AG10803 (cell line): ENCODE results near the gene A1BG.

Experiments used
- DNase-seq: peaks from one replicate; pipeline ENCODE4 v3.0.0; 2010; ENCODE audit warnings: low read depth
- H3K4me3 ChIP-seq: 2 replicates; pipeline ENCODE4 v1.5.1; 2011; ENCODE audit warnings: mild to moderate bottlenecking, low read length, control low read depth
- TF ChIP-seq, protein P1 (sequence below): conservative IDR thresholded peaks from 2 replicates; pipeline ENCODE4 v1.5.1; 2011; ENCODE audit warnings: mild to moderate bottlenecking, low read length, control low read depth, inconsistent platforms

A1BG gene

DNA sequence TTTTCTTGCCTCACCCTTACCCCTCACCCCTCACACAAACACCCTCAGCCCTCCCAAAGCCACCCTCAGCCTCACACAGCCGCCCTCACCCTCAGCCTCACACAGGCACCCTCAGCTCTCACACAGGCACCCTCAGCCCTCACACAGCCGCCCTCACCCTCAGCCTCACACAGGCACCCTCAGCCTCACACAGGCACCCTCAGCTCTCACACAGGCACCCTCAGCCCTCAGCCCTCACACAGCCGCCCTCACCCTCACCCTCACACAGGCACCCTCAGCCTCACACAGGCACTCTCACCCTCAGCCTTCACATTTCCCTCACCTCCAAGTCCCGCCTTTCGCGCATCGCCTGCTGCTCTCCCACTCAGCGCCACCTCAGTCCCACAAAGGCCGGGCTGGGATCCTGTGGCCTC, 26.8 kb downstream of the A1BG start:
- TF ChIP-seq, protein P1, sequence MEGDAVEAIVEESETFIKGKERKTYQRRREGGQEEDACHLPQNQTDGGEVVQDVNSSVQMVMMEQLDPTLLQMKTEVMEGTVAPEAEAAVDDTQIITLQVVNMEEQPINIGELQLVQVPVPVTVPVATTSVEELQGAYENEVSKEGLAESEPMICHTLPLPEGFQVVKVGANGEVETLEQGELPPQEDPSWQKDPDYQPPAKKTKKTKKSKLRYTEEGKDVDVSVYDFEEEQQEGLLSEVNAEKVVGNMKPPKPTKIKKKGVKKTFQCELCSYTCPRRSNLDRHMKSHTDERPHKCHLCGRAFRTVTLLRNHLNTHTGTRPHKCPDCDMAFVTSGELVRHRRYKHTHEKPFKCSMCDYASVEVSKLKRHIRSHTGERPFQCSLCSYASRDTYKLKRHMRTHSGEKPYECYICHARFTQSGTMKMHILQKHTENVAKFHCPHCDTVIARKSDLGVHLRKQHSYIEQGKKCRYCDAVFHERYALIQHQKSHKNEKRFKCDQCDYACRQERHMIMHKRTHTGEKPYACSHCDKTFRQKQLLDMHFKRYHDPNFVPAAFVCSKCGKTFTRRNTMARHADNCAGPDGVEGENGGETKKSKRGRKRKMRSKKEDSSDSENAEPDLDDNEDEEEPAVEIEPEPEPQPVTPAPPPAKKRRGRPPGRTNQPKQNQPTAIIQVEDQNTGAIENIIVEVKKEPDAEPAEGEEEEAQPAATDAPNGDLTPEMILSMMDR: no peak
- peak overlapping the region; percentile 96 for H3K4me3 ChIP-seq
- DNase-seq: no peak

DNA sequence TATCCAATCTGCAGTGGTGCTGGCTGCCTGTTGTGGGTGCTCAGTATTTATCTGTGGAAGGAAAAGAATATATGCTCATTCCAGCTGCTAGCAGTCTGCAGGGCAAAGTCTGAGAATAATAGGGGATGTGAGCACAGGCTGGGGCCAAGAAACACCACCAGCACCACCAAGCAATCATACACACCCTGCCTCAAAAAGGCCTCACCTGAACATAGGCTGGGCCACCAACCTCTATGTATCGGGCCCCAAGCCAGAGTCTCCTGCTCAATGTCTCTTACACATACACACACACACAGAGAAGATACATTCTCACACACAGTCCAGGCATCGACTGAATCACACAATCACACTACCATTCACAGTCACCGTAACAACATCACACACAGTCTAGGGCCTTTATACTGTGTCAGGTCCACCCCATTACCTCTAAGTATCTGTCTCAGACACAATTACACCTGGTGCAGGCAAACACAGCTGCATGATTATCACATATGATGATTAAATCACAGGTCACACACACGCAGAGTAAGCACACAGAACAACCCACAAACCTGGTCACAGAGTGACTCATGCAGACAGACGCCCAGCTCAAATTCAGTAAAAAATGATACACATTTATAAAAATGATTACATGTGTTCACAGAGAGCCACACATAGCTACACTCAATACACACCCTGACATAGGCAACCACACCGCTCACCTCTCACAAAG, 27.8 kb downstream of the A1BG start:
- DNase-seq: no peak
- TF ChIP-seq, protein P1: no peak
- H3K4me3 ChIP-seq: peak overlapping the region; percentile 96

DNA sequence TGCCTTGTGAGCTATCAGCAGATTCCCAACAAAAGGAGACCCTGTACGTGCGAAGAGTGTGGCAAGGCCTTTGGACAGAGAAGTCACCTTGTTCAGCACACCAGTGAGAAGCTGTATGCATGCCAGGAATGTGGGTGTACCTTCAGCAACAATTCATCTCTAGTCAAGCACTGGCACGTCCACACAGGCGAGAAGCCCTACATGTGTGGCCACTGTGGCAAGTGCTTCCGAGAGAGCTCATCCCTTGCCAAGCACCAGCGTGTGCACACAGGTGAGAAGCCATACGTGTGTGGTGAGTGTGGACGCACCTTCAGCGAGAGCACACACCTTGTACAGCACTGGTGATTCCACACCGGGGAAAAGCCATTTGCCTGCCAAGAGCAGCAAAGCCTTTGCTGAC, 34.1 kb downstream of the A1BG start:
- no peak overlapping the region for H3K4me3 ChIP-seq
- DNase-seq: no peak
- TF ChIP-seq, protein P1: no peak

DNA sequence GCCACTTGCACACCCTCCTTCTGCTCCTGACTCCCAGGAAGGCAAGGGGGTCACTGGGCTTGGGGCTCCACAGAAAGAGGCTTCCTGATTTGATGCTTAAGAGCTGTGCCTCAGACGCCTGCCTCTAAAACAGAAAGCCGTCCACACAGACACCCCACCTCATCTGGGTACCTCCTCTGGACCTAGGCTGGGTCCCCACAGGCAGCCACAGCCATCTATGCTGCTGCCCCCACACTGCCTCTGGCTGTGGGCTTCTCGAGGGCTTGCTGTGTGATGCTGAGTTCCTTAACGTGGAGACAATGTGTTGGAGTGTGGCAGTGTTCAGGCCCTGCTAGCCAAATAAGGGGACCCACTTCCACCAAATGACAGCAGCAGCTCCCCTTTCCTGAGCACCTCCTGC, 35.0 kb downstream of the A1BG start:
- H3K4me3 ChIP-seq: no peak overlapping the region
- TF ChIP-seq, protein P1: no peak
- DNase-seq: no peak

DNA sequence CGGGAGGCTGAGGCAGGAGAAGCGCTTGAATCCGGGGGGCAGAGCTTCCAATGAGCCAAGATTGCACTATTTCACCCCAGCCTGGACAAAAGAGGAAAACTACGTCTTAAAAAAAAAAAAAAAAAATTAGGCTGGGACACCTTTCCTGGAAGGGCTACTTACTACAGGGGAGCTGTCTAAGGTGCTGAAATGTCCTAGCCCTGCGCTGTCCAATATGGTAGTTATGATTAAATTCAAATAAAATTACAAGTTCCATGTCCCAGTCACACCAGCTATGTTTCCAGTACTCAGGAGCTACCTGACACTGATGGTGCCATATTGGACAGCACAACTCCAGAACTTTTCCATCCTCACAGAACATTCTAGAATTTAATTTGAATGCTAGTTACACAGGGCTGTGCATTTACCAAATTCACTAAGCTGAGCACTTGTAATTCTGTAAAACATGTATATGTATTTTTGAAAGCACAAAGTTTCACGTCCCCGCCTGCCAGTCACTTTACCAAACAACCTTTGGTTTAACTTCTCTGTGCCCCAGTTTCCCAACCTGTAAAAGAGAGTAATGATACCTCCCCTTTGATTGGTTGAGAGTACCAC, 35.7 kb downstream of the A1BG start:
- DNase-seq: peak; percentile 29
- TF ChIP-seq, protein P1: no peak
- no peak overlapping the region for H3K4me3 ChIP-seq

DNA sequence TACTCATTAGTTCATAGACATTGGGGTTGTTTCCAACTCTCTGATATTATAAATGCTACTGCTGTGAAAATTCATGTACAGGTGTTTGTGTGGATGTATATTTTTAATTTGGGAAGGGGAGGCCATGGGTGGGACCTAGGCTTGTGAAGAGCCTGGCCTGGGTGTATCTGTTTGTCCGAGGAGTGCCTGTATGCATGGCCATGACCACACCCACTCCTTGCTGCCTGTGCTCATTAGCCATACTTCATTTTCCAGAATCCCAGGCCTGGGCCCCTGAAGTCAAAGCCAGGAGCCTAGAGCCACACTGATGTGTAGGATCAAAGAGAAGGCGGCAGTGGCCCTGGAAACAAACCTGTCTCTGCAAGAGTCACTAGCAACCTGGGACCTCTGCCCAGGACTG, 37.7 kb downstream of the A1BG start:
- TF ChIP-seq, protein P1: no peak
- H3K4me3 ChIP-seq: no peak overlapping the region
- no peak for DNase-seq

DNA sequence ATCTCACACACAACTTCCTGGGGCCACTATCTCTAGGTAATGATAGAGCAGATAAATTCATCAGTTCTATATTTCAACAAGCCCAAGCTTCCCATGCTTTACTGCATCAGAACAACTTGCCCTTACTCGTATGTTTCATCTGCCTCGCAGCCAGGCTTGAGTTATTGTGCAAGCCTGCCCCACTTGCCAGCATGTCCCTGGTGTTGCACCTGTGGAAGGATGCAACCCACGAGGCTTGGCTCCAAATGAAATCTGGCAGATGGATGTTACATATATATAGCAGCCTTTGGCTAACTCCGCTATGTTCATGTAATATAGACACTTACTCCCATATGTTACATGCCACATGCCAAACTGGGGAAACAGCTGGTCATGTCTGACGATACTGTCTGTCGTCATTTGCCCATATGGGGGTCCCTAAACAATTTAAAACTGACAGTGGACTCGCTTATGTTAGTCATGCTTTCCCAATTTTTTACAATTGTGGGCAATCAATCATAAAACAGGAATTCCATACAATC, 41.9 kb downstream of the A1BG start:
- no peak overlapping the region for H3K4me3 ChIP-seq
- no peak for DNase-seq
- TF ChIP-seq, protein P1: no peak
